HG03342 (cell line): Measurements from ENCODE around the gene SSBP3.

Experiments used
- ATAC-seq: cut with Tn5 transposase; IDR thresholded peaks from one replicate; pipeline ENCODE4 v1.9.1; 2021; ENCODE audit warnings: mild to moderate bottlenecking, moderate library complexity; ENCODE audit not compliant: unreplicated experiment

The SSBP3 gene

DNA sequence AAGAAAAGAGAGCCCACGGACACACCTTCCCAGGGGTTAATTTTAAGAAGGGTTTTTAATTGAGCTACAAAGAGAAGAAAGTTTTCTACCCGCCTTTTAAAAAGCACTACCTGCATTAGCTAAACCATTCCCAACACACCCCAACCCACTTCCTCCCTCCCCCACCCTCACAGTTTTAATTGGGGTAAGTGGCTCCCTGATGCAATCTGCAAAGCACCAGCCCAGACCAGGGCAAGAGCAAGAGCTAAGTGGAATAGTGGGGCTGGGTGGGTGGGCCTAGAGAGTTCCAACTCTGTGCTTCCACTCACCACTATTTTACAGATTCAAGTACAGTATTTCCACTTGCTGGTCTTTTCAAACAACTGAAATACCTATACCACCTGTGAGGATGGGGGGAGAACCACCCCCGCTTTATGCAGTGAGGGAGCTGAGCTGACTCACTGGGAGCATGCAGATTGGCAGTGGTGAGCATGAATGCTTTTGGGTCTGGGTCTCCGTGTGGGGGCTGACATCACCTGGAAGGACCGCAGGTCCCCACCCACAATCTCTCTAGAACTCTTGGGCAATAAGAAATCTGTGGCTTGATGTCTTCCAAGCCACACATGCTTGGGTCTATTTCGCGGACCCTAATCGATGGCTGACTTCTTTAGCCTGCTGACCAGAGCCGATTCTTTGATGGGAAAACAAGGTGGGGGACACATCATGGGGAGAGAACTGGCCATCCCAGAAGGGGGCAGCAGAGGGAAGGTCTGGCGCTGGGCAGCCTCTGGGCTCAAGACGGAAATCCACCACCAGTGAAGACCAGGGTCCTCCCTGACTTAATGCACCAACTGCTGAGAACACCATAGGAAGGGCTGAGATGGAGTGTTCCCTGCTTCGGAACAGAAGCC, 95.5 kb downstream of the SSBP3 start:
- ATAC-seq: no peak

DNA sequence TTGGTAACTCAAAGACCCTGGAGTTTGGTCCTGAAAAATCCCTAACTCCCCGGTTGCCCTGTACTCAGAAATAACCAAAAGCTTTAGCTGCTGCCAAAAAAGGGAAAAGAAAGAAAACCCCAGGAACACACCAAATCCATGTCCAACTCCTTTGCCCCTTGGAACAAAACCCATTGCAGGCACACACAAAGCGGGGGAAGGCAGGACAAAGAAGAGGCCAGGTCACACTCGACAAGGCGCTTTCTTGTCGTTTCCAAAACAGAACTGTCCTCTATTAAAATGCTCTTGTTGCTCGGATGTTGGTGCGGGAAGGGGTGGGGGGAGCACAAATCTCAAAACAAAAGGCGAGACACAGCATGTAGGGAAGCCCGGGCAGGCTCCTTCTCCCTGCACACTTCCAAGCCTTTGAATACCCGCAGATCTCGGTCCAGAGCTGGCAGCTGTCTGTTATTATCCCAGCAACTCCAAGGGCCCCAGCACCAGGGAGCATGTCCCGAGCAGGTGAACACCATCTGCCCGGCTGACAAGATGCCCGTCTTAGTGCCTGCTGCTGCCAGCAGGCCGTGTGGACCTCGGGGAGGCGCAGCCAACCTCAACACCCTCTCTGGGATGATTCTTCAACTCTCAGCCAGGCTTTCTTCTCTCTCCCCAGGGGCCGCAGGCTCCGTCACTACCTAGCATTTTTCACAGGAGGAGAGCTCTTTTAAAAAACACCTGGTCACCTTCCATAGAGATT, 96.4 kb downstream of the SSBP3 start:
- no peak for ATAC-seq

DNA sequence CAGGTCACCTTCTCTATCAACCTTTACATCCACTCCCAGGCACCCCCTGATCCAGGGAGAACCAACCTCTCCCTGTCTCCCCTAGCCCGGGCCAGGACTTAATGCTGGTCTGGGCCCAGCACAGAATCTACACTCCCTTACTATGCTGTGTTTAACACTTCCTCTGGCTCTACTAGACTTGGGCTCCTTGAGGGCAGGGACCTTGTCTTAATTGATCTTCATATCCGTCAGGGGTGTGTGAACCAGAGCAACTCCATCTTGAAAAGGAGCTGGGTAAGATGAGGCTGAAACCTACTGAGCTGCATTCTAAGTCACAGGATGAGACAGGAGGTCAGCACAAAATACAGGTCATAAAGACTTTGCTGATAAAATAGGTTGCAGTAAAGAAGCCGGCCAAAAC, 98.9 kb downstream of the SSBP3 start:
- ATAC-seq: no peak

DNA sequence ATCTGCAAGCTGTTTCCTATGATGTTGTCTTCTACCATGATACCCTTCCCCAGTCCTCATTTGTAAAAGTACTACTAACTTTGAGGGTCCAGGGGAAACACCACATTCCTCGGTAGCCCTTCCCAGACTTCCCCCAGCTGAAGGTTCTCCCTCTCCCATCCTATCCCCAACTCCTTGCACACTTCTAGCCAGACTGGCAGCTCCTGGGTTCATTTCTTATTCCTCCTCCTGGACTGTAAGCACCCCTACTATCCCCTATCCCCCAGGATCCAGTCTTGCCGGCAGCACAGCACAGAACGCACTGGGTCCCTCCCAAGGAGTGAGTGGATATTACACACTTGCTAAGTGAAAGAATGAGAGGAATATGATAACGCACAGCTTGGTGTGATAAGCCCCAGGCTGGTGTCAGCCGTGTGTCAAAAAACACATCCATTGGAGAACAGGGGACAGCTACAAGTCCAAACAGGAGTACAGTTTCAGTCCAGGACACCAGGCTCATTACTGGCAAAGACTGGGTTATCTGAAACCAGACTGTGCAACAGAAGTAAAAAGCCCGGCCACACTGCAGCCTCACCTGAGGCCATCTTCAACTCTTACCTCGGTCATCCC, 100.2 kb downstream of the SSBP3 start:
- no peak for ATAC-seq

DNA sequence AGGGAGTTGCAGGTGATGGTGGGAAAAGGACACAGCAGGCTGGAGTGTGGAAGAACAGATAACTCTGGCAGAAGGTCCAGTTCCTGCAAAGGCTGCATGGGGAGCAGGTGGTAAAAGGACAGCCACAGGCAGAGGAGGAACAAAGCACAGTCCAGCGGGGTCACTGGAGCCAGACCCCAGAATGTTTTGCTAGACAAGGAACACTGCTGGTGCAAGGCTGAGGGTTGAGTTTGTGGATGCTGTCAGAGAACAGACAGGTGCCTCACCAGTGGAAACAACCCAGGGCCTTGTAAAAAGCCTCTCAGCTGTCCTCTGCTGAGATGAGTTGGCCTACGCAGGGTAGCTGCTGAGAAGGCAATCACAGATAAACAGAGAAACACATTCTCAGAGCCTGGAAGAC, 101.7 kb downstream of the SSBP3 start:
- ATAC-seq: no peak

DNA sequence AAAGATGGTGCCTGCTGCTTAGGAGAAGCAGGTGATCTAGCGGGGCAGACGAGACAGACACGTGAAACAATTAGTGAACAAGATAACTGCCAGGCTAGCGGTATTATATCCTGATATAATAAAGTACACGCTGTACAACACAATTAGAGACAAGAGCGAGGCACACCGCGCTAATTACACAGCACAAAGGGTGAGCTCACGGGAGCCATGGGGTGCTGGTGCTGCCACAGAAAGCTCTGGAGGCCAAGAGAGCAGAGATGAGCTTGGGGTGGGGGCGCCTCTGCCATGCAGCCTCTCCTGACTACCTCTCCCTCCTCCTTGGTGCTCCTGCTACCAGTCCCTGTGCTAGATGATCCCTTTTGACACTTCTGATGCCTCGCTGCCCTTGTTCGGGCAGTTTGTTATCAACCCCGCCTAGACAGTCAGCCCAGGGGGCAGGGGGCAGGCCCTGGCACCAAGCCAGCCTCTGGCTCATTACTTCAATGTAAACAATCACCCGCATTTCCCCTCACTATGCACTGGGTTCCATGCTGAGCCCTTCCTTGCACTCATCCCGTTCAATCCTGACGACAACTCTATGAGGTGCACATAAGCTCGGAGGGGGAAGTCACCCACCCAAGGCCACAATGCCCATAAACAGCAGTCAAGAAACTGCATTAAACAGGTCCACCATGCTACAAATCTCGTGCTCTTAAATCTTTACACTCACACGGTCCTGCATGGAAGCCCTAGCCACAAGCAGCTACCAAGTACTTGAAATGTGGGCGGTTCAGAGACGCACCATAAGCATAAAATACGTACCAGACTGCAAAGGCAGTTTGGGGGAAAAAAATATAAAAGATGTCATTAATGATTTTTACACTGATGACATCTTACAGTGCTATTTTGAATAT, 103.0 kb downstream of the SSBP3 start:
- ATAC-seq: no peak

DNA sequence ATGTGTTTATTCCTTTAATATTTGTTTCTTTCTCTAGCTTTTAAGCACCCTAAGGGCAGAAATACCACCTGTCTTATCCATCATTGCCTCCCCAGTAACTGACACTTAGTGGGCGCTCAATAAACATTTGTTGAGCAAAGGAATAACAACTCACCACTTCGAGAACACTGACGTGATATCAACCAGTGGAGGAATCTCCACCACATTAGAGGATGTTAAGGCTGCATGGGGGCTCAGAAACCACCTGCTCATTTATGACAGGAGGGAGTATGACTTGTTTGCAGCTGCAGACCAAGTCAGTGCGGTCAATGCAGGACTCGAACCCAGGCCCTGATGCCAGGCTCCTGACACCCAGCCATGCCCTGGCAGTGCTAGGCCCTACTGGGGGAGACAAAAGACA, 103.6 kb downstream of the SSBP3 start:
- ATAC-seq: no peak

DNA sequence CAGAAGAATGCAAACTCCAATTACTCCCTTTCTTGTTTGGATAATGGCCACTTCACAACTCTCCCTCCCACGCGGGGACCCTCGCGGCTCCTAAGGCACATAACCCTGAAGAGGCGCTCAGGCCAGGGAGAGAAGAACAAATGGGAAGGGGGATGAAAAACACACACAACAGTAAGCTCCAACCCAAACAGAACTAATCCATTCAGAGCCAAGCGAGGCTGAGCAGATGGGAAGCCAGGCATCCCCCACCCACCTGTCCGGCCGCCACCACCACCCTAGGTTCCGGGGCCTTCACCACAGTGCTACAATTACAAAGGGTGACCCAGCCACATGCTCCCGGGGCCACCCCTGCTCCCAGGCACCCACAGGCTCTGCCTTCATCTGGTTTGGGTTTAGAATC, 104.7 kb downstream of the SSBP3 start:
- ATAC-seq: no peak

DNA sequence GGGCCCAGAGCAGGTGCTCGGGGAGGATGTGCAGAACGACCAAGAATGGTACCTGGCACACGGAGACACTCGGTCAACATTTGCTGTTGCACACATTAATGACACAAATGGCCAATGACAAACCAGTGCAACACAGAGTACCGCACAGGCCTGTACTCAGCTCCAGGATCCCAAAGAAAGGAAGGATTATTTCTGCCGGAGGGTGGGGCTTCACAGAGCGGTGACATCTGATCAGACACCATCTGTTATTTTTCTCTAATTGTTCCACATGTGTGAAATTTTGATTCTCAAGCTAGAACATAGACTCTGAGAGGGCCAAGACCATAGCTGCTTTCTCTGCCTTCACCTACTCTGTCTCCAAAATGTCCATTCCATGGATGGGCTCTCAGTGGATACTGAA, 105.8 kb downstream of the SSBP3 start:
- no peak for ATAC-seq

DNA sequence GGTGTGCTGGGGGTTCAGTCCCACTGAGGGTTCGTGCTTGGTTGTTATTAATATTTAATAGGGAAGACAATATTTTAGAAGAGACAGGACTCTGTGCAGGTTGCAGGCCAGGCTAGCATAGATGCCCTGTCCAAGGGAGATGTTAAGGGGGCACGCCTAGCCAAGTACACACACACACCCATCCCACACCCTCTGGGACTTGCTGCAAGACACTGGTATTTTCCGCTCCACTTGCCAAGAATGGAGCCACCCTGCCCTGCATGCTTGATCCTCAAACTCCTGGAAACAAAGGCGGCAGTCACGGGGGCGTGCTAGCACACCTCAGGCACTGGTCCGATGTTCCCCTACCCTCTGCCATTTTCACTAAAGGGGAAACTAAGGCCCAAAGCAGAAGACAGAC, 107.2 kb downstream of the SSBP3 start:
- no peak for ATAC-seq

DNA sequence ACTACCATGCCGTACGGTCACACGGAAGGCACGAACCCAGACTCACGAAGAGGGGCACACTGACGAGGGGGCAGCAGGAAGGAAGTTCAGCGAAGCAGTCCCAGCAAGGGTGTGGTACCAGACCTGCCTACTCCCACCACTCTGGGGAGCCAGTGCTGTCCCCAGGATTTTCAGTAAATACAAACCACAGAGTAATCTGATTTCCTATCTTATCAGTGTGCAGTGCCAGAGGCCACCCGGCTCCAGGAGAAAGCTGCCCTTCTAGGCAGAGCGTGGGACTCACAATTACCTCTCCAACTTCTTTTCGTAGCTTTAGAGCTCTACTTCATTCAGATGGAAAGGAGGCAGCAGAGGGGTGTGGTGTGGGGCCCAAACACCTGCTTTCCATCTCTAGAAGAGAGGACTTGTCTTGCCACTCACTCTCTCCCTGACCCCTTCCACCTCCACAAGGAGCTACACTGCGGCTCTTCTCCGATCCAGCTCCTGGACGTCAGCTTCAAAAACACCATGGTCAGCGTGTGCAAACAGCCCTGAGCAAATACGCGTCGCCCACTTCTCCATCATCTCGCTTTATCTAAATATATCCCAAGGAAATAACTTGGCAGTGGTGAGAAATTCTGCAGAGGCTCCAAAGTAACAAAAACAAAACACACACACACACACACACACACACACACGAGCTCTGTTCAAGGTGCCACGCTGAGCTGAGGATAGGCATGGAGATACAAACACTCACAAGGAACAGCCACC, 107.7 kb downstream of the SSBP3 start:
- no peak for ATAC-seq

DNA sequence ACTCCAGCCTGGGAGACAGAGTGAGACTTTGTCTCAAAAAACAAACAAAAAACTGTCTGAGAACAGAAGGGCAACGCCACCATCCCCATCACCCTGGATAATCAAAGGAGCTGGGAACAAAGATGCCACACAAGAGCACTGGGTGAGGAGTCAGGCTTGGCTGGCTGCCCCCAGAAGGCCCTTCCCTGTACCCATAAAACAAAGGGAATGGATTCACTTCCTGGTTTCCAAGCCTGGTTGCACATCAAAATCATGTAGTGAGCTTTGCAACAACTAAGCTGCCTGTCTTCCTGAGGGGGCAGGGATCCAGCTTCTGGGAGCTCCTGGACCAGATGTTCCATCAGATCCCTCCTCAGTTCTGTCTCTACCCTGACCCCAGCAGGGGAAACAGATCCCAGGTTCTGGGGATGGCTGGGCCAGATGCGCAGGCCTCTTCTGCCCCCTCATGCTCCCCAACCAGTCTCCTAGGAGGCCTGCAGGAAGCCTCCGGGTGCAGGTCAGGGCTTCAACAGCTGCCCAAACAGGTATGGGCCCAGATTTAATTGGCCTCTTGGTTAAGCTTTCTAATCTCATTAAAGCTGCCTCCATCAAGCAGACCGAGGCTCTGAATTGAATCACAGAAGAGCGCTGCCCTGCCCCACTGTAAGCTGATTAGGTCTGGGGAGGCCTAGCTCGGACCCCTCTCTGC, 108.5 kb downstream of the SSBP3 start:
- no peak for ATAC-seq

DNA sequence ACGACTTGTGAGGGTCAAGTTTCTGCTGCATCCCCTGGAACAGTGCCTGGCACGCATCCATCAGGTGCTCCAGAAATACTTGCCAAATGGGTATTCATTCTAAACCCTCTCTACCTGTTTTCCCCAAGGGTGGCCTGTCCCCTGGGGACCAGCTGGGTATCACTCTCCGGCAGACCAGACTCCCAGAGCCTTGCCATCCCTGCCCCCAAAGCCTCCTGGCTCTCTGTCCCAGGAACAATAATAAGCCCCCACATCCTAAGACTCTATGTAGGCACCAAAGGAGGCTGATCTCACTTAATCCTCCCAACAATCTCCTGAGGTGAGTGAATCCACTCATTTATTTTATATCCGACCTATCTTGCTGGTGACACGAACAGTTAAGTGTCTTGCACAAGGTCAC, 109.5 kb downstream of the SSBP3 start:
- no peak for ATAC-seq

DNA sequence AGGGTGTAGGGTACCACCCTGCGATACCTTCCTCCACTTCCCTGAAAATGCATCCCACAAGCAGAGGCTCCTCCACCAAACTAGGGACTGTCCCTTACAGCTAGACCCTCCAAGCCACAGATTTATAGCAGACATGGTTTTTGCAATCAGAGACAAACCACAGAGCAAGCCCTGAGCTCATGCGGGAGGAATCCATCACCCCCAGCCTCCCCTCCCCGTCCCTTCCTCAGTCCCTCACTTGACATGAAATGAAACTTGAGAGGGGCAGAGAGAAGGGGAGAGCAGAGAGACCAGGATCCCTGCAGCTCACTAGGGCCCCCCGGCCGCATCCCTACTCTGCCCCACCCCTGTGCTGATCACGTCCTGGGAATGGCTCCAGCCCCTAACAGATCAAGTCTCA, 111.3 kb downstream of the SSBP3 start:
- ATAC-seq: no peak

DNA sequence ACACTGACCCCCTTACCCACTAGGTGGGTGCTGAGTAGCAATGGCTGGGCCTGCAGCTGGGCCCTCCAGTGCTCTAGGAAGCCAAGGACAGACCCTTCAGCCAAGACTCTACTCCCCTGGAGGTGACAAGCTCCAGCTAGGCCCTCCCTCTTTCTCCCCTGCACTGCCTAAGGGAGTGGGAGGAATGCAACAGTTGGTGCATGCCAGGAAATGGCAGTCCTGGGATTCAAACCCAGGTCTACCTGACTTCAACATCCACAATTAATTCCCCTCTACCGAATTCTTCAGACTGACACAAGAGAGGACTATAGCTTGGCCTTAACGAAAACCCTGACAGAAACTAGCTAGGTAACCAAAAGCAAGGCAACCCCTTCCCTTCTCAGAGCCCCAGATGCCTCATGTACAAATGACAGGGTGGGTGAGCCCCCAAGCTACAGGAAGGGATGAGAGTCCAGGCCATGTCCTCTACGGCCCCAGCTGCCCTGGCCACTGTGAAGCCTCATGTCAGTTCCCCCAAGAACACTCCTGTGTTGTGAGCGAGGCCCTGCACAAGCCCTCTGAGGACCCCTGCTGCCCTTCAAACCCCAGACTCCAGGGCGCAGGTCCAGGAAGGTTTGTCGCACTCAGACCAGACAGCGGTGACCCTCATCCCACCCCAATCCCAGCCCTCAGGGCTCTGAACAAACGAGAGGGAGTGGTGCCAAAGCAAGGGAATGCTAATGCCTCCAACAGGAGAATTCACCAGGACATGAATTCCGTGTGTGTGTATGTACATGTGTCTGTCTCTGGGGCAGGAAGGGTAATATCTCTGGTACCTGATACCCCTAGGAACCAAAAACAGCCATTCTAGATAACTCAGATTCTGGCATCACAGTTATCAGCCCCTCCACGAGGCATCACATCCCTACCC, 113.9 kb downstream of the SSBP3 start:
- ATAC-seq: no peak

DNA sequence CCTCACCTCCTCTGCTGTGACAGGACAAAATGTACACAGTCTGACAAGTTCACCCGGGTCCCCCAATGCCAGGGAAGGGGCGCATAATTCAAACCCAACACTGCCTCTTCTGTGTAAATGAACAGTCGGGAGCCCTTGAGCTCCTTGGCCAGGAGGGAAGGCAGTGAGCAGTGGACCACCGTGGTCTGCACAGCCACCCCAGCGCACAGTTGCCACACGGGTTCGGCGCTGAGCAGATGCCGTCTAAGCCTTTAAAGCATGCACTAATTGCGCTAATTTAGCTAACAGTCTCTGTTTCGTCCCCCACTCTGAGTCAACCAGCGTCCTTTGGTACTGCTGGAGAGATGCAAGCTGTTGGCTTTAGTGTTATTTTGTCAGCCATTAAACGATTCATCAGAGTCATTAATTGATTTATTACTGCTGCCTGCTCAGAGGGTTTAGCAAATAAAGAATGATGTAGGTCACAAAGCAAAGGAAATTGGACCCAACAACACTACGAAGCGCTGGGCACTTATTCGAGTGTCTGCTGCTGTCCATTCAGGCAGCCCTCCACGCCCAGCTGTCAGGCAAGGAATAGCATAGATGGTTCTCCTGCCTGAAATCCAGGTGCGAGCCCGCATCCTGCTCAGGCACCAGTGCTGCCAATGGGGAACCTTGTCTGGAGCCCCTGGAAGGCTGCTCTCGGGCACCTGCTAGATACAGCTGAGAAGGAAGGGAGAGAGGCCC, 114.8 kb downstream of the SSBP3 start:
- no peak for ATAC-seq

DNA sequence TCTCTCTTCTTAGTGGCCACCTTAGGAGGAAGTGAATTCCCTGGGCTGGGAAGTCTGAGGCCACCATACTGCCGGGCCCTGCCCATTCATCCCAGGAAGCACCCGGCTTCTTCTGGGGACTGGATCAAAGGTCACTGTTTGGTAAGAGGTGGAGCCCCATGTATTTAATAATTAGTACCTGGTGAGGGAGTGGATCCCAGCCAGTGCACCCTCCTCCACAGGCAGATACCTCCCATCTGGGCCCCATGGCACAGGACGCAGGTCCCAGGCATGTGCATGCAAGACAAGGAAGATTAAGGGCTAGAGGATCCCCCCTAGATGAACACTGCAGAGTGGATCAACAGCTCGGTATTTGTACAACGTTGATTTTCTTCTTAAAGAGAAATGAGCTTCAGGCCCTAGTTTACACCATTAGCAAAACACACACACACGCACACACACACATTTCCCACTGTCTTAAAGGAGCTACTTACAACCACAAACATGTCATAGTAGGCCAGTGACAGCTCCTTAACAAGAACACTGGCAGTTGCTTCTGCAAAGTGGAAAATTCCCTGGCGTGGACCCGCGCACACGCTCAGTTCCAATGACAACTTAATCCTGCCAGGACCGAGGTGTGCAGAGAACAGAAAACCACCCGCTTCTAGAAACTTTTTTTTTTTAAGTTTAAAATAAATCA, 115.5 kb downstream of the SSBP3 start:
- ATAC-seq: no peak
